ENCODE results near the gene TENT4B. TPM values are rescaled to one million over a fixed set of nuclear protein-coding genes. Genes with fewer than 3 reads are reported as not detected.

TENT4B gene
- polyA plus RNA-seq, 2 of the 4 experiments (the other 2 are of a cell fraction) = 12.2 to 19.4 TPM

DNA sequence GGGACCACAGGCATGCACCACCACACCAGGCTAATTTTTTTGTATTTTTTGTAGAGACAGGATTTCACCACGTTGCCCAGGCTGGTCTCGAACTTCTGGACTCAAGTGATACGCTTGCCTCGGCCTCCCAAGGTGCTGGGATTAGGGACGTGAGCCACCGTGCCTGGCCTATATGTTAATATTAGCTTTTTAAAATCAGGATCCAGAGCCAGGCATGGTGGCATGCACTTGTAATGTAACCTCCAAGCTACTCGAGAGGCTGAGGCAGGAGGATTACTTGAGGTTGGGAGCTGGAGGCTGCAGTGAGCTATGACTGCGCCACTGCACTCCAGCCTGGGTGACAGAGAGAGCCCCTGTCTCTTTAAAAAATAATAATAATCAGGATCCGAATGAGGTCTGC lies 104.8 kb downstream of the TENT4B start:
- no peak overlapping the region for H3K4me3 ChIP-seq
- FAIRE-seq (no peak), ATAC-seq (no peak), DNase-seq (ENCODE audit: low read depth in 1 of 2, low spot score in 1 of 2) (no peak)
- ChIA-PET POLR2A (no interaction called here), CTCF (interaction anchor here (0.6 kb wide), 1 partner anchor 549 kb away, joined by 3 read pairs; no protein-coding TSS in a partner anchor)
- no peak overlapping the region for H3K4me2 ChIP-seq
- TF ChIP-seq MAFK (IDR thresholded peaks at IDR 0.05; ENCODE audit: partially characterized antibody) = no peak
- TF ChIP-seq SREBF2 (IDR thresholded peaks at IDR 0.05) = no peak
- TF ChIP-seq CHD2 (IDR thresholded peaks at IDR 0.05; ENCODE audit: low read length, partially characterized antibody) = no peak
- no peak for TF ChIP-seq NFE2L2 (conservative IDR thresholded peaks at IDR 0.05; ENCODE audit: low read length)
- TF ChIP-seq TP53 (CRISPR knock-in tag; IDR thresholded peaks at IDR 0.05) = no peak
- TF ChIP-seq, protein P1, sequence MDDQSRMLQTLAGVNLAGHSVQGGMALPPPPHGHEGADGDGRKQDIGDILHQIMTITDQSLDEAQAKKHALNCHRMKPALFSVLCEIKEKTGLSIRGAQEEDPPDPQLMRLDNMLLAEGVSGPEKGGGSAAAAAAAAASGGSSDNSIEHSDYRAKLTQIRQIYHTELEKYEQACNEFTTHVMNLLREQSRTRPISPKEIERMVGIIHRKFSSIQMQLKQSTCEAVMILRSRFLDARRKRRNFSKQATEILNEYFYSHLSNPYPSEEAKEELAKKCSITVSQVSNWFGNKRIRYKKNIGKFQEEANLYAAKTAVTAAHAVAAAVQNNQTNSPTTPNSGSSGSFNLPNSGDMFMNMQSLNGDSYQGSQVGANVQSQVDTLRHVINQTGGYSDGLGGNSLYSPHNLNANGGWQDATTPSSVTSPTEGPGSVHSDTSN (IDR thresholded peaks at IDR 0.05) = no peak
- TF ChIP-seq EP300 (IDR thresholded peaks at IDR 0.05) = no peak
- TF ChIP-seq CBX2 (IDR thresholded peaks at IDR 0.05; ENCODE audit: borderline replicate concordance, low read depth) = no peak
- TF ChIP-seq, protein P2, sequence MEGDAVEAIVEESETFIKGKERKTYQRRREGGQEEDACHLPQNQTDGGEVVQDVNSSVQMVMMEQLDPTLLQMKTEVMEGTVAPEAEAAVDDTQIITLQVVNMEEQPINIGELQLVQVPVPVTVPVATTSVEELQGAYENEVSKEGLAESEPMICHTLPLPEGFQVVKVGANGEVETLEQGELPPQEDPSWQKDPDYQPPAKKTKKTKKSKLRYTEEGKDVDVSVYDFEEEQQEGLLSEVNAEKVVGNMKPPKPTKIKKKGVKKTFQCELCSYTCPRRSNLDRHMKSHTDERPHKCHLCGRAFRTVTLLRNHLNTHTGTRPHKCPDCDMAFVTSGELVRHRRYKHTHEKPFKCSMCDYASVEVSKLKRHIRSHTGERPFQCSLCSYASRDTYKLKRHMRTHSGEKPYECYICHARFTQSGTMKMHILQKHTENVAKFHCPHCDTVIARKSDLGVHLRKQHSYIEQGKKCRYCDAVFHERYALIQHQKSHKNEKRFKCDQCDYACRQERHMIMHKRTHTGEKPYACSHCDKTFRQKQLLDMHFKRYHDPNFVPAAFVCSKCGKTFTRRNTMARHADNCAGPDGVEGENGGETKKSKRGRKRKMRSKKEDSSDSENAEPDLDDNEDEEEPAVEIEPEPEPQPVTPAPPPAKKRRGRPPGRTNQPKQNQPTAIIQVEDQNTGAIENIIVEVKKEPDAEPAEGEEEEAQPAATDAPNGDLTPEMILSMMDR (IDR thresholded peaks at IDR 0.05) = no peak
- TF ChIP-seq, protein P3, sequence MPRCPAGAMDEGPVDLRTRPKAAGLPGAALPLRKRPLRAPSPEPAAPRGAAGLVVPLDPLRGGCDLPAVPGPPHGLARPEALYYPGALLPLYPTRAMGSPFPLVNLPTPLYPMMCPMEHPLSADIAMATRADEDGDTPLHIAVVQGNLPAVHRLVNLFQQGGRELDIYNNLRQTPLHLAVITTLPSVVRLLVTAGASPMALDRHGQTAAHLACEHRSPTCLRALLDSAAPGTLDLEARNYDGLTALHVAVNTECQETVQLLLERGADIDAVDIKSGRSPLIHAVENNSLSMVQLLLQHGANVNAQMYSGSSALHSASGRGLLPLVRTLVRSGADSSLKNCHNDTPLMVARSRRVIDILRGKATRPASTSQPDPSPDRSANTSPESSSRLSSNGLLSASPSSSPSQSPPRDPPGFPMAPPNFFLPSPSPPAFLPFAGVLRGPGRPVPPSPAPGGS (IDR thresholded peaks at IDR 0.05) = no peak
- TF ChIP-seq GATA3 (IDR thresholded peaks at IDR 0.05; ENCODE audit: borderline replicate concordance) = no peak
- no peak overlapping the region for H3K27ac ChIP-seq
- H3K9me3 ChIP-seq = no peaks in the 10 kb centered on the region
- WGBS (ENCODE audit: missing lambda C conversion rate) = 87% methylated on average over 9 of the region's 9 CpGs
- peaks cover 25% of the 10 kb centered on the region for H3K4me1 ChIP-seq

DNA sequence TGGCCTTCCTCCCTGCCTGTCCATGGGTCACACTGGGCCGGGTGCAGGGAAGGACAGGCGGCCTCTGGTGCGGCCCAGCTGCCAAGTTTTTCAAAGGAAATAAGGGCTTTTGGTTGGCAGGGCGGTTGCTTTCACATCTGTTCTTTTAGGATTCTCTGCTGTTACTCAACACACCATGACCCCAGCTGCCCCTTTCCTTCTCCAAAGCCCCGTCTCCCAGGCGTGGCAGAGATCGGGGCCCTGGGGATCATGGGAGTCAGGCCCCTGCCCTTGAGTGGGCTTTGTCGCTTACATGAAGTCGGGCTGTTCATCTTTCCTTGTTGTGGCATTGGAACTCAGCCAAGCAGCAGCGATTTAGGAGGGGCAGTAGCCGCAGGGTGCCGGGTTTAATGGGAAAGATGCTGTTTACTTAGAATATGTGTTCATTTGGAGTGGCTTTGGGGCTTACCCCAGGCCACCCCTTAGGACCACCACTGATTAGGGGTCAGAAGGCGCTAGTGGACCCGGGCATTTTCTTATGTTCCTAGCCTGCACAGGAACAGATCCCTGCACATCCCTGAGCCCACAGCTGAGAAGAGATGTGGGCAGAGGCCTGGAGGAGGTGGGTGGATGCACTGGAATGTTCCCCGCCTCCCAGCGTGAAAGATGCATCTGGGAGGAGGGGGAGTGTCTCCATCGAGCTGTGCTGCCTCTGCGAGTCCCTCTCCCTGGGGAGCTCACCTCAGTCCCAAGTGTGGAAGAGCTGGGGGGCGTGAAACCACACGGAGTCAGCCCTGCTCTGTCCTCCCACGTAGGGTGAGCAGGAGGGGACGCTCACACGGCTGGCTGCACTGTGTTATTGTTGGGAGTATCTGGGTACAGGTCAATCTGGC lies 106.5 kb downstream of the TENT4B start:
- ChIA-PET POLR2A (no interaction called here), CTCF (interaction anchor here (1.2 to 2.0 kb wide), 2 partner anchors 10 to 96 kb away, joined by 4 to 8 read pairs; no protein-coding TSS in a partner anchor)
- no peaks in the 10 kb centered on the region for H3K9me3 ChIP-seq
- ATAC-seq (no peak), DNase-seq (ENCODE audit: low read depth in 1 of 2, low spot score in 1 of 2) (no peak), FAIRE-seq (no peak)
- TF ChIP-seq CBX8 (IDR thresholded peaks at IDR 0.05) = no peak
- TF ChIP-seq, protein P4, sequence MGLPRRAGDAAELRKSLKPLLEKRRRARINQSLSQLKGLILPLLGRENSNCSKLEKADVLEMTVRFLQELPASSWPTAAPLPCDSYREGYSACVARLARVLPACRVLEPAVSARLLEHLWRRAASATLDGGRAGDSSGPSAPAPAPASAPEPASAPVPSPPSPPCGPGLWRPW (IDR thresholded peaks at IDR 0.05) = no peak
- TF ChIP-seq NPAS2 (CRISPR knock-in tag; IDR thresholded peaks at IDR 0.05; ENCODE audit: borderline replicate concordance) = no peak
- no peak for TF ChIP-seq ZFP36 (IDR thresholded peaks at IDR 0.05; ENCODE audit: borderline replicate concordance, partially characterized antibody)
- no peak for TF ChIP-seq HOXA7 (CRISPR knock-in tag; IDR thresholded peaks at IDR 0.05)
- no peak for TF ChIP-seq JUN (IDR thresholded peaks at IDR 0.05)
- no peak for TF ChIP-seq RAD21 (conservative IDR thresholded peaks at IDR 0.05 in 1 of 2, IDR thresholded peaks at IDR 0.05 in 1 of 2)
- no peak for TF ChIP-seq CEBPB (IDR thresholded peaks at IDR 0.05)
- TF ChIP-seq BHLHE40 (IDR thresholded peaks at IDR 0.05; ENCODE audit: low read depth, low read length) = no peak
- no peak for TF ChIP-seq MYC (IDR thresholded peaks at IDR 0.05; ENCODE audit: borderline replicate concordance, low read length)
- TF ChIP-seq ZC3H11A (IDR thresholded peaks at IDR 0.05) = no peak
- TF ChIP-seq, protein P5, sequence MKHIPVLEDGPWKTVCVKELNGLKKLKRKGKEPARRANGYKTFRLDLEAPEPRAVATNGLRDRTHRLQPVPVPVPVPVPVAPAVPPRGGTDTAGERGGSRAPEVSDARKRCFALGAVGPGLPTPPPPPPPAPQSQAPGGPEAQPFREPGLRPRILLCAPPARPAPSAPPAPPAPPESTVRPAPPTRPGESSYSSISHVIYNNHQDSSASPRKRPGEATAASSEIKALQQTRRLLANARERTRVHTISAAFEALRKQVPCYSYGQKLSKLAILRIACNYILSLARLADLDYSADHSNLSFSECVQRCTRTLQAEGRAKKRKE (CRISPR knock-in tag; IDR thresholded peaks at IDR 0.05; ENCODE audit: low read depth) = no peak
- no peak for TF ChIP-seq JUNB (IDR thresholded peaks at IDR 0.05)
- no peak for TF ChIP-seq KDM5A (IDR thresholded peaks at IDR 0.05)
- TF ChIP-seq RFX5 (IDR thresholded peaks at IDR 0.05) = no peak
- TF ChIP-seq, protein P6, sequence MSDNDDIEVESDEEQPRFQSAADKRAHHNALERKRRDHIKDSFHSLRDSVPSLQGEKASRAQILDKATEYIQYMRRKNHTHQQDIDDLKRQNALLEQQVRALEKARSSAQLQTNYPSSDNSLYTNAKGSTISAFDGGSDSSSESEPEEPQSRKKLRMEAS (IDR thresholded peaks at IDR 0.05) = no peak
- TF ChIP-seq POLR2A (IDR thresholded peaks at IDR 0.05; ENCODE audit: low read length) = no peak
- TF ChIP-seq SMC3 (IDR thresholded peaks at IDR 0.05) = no peak
- peaks cover 31% of the 10 kb centered on the region for H3K4me1 ChIP-seq
- 80% methylated on average over 23 of the region's 23 CpGs for WGBS (ENCODE audit: missing lambda C conversion rate)
- no peak overlapping the region; the same call in 2 of the 3 replicates for H3K4me2 ChIP-seq
- H3K27ac ChIP-seq = no peak overlapping the region
- H3K4me3 ChIP-seq = no peak overlapping the region

Data from A549 (cell line).